Measurements from ENCODE around the gene ACOT7.
"Not testable (repeated sequence)": the region's sequence is repeated elsewhere in the genome, so short reads cannot be mapped to it uniquely, and the experiment has no call there.

ACOT7 gene

DNA sequence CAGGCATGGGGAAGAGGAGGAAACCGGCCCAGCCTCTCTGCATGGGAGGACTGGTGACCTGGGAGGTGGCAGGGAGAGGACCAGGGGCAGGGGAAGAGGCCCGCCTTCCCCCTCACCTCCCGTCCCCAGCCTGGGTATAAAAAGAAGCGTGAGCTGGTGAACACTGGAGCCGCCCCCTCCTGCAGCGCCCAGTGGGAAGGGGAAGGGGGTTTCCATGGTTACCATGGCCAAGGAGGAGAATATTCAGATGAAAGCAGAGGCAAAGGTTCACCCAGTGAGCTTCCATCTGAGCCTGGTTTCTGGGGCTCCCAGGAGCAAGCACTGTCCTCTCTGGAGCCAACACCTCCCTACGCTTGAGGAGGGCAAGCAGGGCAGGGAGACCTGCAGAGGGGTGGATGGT is 54.9 kb downstream of the ACOT7 start:
- no peak for DNase-seq

DNA sequence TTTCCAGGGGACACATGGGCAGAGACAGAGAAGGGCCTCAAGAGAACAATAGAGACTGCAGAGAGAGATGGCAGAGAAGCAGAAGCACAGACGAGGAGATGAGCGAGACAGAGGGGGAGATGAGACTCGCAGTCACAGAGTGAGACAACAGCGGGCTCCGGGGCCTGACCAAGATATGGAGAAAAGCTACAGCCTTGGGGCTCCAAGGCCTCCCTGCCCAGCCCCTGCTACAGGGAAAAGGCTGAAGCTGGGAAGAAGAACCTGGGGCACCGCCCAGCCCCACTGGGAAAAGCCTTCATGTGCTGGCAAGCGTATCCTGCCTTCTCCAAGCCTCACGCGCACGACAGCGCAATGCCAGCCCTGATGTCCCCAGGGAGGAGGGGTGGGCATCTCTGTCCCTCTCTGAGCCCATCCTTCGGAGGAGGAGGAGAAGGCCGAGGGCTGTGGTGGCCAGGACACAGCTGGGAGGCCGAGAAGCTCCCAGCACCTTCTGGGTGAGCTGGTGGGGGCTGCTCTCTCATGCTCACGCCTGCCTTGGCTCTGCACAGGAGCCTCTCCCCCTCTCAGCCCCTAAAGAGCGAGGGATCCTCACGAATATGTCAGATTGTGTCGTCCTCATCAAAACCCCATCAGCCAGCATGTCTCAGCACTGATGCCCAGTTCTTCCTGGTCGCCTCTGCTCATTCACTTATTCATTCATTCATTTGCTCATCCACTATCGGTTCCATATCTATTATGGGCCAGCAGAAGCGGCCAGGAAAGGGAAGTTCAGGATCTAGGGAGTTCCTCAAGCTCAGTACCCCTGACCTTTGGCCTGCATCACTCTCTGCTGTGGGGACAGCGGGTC is 56.6 kb downstream of the ACOT7 start:
- no peak for DNase-seq

DNA sequence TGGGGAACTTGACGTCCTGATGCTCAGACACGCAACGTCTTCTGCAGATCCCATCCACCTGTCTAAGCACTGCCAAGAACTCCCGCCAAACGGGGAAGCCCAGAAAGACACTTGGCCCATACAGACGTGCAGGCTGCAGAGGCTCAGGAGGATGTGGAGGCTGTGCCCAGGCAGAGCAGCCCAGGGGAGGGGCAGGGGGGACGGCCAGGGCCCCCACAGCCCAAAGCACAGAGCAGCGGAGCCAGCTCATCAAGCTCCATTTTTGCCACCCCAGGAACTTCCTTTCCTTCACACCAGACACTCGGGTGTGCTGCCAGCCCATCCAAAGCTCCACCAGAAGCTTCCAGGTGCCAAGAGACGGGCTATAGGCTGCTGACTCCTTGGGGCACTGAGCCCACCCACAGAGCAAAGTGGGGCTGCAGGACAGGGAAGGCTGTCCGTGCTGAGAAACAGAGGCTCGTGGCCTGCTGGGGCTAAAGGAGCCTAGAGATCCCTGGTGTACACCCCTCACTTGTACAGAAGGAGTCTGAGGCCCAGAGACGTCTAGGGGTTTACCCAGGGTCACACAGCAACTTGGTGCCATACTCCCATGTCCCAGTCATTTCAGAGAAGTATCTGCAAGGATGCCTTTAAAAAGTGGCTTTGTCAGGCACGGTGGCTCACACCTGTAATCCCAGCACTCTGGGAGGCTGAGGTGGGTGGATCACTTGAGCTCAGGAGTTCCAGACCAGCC is 59.1 kb downstream of the ACOT7 start:
- no peak for DNase-seq

DNA sequence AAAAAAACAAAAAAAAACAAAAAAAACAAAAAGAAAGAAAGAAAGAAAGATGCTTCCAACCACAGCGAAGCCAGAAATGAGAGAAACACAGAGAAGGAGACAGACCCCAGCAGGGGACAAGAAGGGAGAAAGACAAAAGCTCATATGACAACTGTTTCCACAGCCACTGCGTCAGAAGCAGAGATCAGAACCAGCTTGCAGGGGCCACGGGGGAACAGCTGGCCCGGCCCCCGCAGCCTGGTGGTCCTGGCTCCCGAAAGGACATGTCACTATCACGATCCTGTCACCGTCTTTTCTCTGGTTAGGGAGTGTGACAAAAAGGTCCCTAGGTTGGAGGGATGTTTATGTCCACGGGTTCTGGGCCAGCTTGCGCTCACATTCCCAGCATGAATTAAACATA is 60.7 kb downstream of the ACOT7 start:
- no peak for DNase-seq

DNA sequence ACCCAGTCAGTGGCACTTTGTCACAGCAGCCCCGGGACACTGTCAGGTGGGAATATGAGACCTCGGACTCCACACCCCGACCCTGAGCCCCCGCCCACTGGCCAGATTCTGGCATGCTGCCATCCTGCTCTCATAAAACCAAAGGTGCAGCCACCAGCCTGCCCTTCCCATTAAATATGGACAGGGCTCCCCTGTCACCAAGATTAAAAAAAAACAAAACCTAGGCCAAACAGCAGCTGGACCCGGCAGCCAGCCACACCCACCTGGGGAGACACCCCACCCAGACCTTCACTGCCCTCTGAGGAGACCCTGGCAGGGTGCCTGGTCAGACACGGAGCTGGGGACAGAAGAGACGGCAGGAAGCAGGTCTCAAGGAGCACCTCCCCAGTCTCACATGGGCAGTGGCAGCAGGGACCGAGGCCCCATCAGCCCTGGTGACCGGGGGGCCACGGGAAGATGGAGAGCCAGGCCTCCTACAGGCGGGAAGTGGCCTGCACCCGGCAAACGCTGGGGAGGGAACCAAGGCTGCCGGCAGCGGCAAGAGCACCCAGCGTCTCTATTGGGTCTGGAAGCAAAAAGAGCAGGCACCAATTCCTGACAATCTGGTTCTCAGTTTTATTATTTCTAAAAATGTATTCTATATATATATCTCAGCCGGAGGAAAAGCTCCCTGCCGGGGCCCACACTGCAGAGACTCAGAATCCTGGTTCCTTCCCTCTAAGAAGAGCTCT is 61.9 kb downstream of the ACOT7 start:
- DNase-seq: no peak

DNA sequence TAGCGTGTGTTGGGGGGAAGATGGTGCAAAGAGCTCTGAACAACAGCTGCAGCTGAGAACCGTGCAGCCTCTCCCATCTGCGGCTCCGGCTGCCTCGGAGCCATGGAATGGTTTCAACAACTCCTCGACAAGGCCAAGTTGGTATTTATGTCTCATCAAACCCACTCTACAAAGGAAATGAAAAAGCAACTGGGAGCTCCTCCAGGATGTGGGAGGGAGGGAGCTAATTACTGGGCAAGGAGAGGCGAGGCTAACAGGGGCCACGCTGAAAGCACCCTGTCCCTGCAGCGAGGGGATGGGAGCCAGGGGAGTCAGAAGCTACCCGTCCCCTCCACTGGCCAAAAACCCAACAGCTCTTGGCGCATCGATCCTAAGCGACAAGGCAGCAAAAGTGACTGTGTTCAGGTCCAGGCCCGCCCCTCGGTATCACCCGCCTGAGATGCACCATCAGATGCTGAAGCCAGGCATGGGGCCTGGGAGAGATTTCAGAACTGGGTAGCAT is 63.1 kb downstream of the ACOT7 start:
- no peak for DNase-seq

DNA sequence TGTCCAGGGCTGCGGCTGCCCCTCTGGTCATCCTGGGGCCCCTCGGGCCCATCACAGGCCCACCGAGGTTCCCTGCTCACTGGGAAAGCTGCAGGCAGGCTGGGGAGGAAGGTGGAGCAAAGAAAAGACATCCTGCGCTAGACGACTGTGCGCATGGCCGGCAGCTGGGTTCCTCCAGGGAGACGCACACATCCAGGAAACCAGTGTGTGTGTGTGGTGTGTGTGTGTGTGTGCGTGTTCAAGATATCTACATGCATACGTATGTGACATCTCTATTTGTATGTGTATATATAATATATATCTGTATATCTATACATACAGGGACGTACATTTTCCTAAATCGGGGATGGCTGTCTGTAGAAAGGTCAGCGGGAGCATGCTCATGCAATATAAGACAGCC is 63.7 kb downstream of the ACOT7 start:
- DNase-seq: no peak

DNA sequence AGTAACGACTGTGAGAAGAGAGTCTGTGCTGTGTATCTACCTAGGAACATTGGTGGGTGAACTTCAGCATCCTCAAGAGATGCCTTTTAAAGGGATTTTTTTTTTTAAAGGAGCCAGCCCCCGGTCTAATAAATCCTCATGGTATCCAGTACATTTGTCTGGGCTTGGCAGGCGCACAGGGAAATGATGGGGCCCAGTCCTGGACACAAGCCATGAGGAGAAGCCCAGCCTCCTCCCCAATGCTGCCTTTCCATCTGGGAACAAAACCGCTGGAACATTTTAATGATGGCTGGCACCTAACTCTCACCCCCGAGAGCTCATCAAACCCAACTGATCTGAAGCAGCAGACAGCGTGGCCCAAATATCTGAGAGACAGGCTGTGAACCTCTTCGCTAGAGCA is 64.2 kb downstream of the ACOT7 start:
- DNase-seq: no peak

DNA sequence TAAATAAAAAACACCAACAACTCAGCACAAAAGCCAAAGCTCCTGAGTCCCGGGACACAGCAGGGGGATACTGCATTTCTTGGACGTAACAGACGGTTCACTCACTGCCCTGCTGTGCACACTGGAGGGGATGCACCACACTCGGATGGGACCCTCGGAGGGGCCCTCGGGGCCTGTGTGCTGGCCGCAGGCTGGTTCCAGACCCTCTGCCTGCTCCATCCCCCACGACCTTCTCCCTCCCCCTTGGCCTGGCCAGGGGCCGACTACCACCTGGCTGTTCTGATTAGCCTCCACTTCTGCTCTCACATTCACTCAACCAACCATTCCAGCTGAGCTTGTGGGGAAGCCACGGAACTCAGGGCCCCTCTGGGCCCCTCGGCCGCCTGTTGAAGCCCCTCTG is 64.9 kb downstream of the ACOT7 start:
- DNase-seq: no peak

DNA sequence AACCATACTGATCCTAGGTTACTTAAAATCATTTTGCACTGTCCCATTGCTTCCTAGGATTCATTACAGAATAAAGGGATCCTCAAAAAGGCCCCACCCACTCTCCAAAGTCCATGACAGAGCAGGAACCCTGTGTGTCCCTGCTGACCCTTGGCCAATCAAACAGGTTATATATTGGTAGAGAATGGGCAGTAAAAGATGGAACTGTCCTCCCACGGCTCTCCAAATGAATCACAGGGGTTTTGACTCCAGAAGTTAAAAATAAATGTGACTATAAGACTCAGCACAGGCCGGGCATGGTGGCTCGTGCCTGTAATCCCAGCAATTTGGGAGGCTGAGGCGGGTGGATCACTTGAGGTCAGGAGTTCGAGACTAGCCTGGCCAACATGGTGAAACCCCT is 65.5 kb downstream of the ACOT7 start:
- DNase-seq: no peak

DNA sequence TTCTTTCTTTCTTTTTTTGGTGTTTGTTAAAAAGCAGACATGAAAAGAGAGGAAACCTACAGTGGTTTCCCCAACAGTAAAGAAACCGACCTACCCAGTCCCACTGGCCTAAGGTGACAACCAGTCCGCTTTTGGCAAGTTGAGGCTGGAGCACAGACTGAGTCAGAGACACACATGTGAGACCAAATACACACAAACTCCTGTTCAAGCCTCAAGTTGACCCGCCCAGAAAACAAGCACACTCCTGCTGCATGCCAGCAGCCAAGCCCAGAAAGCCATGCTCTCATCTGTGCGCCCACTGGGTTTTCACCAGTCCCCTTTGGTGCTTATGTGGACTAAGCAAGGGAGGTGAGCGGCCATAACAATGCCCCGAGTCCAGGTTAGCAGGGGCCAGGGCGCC is 68.1 kb downstream of the ACOT7 start:
- no peak for DNase-seq

DNA sequence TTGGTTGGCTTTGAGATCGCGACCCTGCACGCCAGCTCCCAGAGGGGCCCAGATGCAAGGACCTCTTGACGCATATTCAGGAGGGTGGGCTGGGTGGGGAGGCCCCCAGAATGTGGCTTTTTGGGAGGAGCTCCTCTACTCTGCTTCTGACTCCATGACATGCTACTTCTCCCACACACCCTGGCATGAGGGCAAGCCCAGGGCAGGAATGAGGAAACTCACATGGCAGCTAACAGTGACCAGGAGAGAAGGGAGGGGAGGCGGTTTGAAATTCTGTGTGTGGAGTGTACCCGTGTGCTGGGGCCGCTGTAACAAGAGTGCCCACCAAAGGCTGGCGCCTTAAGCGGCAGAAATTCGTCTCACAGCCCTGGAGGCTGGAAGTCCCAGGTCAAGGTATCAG is 71.4 kb downstream of the ACOT7 start:
- no peak for DNase-seq

DNA sequence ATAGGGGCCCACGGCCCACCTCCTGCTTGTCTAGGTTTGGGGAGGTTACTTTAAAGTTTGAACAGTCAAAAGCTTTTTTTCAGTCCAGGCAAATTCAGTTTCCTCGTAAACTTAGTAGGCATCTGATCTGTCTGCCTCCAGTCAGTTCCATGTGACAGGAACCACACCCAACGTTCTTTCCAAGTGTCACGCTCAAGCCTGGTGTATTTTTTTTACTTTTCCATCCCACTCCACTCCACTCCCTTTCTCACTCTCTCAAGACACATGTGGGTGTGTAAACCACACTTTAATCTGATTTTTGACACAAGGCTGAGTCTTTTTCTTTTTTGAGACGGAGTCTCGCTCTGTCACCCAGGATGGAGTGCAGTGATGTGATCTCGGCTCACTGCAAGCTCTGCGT is 72.4 kb downstream of the ACOT7 start:
- no peak for DNase-seq

DNA sequence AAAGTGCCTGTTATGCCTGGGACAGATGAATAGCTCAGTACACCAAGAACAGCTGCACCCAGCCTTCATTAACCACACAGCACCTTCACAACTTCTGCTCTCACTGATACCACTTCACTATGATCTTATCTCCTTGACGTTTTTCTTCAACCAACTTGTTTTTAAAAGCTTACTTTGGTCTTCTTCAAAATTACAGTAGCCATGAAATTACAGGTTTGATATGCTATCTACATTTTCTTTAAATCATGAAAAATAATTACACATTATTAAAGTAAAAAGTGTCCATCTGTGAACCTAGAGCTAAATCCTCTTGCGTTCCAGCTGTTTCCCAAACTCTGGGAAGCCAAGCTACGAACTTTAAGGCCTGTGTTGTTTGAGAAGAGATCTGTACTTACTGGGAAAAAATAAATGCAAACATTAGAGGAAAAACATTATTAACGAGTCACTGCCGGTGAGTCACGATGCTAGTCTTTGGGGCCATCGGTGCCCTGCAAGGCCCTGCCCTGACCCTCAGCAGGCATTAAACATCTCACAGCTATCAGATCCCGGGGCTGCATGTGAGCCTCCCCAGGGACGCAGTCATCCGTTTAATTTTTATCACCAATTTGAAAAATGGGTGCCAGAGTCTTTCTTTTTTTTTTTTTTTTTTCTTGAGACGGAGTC is 76.3 kb downstream of the ACOT7 start:
- no peak for DNase-seq

DNA sequence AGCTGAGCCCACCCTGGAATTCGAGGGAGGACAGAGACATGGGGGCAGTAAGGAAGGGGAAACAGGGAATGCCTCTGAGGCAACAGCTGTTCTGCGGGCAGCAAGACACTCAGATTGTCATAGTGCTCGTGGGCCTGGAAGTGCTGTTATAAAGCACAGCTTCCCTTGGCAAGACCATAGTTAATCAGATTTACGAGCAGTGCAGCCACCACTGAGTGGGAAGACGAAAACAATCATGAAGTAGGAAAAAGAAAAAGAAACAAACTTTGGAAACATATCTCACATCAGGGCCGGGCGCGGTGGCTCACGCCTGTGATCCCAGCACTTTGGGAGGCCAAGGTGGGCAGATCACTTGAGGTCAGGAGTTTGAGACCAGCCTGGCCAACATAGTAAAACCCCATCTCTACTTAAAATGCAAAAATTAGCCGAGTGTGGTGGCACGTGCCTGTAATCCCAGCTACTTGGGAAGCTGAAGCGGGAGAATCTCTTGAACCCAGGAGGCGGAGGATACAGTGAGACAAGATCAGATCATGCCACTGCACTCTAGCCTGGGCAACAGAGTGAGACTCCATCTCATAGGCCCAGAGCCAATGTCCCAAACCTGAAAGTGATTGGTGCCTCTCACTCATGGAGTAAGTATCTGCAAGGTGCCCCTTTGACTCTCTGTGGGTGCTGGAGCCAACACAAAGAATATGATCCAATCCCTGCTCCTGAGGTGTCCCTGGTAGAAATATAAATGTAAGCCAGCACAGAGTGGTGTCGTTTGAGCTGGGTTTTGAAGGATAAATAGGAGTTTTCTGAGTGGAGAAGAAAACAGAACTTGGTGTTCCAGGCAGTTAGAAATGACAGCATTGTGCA is 77.1 kb downstream of the ACOT7 start:
- no peak for DNase-seq

DNA sequence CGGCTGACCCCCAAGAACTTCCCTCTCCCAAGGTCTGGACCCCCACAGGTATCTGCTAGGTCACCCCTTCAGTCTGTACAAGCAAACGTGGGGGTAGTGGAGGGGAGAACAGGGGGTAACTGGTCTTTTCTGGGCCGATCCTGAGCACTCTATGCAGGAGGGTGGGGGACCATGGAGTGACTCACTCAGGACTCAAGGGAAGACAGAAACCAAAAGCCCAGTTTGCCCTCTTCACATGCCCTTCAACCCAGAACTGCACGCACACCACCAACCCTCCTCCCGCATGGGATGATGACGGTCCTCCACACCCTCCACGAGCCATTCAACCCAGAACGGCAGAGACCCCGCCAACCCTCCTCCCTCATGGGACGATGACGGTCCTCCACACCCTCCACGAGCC is 79.1 kb downstream of the ACOT7 start:
- no peak for DNase-seq

DNA sequence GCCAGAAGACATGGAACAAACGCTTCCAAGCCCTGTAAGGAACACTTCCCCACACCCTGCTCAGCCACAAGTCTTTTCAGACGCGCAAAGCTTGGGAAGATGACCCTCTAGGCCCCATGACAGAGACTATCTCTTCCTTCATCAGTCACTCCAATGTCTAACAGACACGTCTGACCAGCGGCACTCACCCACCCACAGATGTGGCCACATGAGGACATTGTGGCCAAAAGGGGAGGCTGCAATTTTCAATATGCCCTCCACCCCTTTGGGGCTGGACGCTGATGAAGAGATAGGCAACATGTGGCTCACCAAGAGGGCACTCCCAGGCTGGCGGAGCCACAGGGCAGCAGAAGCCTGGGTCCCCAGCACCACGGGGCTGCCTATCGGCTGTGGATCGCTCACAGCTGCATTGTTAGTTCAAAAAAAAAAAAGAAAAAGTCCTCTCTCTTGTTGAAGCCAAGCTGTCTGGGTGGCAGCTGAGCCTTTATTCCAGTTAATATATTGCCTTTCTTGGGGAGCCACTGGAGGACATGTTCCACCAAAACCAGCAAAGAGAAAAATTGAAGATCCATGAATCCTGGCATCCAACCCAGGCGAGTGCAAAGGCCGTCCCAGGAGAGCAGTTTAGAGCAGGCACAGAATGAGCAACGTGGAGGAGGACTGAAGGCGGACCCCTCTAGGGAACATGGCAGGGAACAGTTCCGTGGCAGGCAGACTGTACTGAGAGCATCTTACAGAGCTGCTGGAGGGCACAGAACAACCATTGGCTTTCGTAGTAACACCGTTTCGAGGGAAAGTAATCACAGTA is 80.0 kb downstream of the ACOT7 start:
- no peak for DNase-seq

DNA sequence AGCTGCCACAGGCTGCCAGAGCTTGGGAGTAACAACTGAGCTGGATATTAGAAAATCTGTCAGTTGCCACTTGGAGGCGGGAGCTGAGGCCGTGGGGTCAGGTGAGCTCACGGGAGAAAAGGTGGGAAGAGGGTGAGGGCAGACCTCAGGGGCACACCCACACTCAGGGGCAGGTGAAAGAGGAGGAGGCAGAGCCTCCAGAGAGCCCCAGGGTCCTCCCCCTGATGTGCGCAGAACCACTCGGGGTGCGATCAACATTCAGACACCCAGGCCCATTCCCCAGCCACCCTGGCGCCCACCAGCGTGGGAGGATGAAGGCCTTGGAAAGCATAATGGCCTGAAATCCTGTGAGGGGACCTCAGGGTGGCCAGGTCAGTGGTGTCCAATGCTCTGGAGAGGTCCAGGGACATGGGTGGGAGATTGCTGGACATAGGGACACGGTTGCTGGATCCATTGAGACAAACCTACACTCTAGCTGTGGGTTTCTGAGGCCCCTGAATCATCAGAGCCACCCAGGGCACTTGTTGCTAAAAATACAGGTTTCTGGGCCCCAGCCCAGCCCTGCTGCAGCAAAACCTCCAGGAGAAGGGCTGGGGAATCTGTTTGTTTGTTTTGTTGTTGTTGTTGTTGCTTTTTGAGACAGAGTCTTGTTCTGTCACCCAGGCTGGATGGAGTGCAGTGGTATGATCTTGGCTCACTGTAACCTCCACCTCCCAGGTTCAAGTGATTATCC is 83.3 kb downstream of the ACOT7 start:
- DNase-seq: no peak

DNA sequence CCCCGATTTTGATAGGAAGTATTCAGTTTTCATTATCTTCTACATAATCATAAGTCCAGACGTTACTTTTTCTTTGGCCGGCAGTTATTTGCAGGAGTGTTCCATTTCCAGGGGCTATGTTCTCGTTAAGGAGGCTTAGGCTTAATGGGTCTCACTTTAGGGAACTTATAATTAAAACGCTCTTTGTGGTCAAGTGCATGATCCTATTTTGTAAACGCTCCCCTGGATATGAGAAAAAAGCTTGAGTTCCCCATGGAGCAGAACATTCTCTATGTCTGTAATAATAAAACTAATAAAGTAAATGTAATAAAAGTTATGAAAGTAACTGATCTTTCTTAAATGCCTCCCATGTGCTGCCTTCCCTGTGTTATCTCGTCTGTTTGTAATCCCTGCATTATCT is 84.0 kb downstream of the ACOT7 start:
- no peak for DNase-seq

DNA sequence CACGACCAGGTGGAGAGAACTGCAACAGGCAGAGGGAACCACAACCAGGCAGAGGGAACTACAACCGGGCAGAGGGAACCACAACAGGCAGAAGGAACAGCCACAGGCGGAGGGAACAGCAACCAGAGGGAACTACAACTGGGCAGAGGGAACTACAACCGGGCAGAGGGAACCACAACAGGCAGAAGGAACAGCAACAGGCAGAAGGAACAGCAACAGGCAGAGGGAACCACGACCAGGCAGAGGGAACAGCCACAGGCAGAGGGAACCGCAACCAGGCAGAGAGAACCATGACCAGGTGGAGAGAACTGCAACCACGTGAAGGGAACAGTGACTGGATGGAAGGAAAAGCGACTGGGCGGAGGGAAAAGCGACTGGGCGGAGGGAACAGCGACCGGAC is 85.1 kb downstream of the ACOT7 start:
- DNase-seq: no peak

DNA sequence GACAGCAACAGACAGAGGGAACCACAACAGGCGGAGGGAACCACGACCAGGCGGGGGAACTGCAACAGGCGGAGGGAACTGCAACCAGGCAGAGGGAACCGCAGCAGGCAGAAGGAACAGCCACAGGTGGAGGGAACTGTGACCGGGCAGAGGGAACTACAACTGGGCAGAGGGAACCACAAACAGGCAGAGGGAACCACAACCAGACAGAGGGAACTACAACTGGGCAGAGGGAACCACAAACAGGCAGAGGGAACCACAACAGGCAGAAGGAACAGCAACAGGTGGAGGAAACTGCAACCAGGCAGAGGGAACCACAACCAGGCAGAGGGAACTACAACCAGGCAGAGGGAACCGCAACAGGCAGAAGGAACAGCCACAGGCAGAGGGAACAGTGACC is 85.9 kb downstream of the ACOT7 start:
- DNase-seq: not testable (repeated sequence)

All from bone marrow (tissue), 2 donors.